Left renal pelvis (tissue), 4 donors: ENCODE measurements around the gene IFT81. TPM values are rescaled to one million over a fixed set of nuclear protein-coding genes. Genes with fewer than 3 reads are reported as not detected.
"Not testable (repeated sequence)": the region's sequence is repeated elsewhere in the genome, so short reads cannot be mapped to it uniquely, and the experiment has no call there.

Source experiments
- DNase-seq, 4 donors: peaks; one replicate each; pipeline ENCODE4 v3.0.0-alpha.2; 2013; ENCODE audit warnings: low read depth in 4 of 4, low spot score in 3 of 4
- polyA plus RNA-seq, 4 donors: library from polyadenylated mRNA; unstranded; fragments of 120-200 nt; gene quantifications; one replicate each; pipeline ENCODE4 v1.2.1, GENCODE V29; 2013; ENCODE audit not compliant: insufficient read length in 4 of 4

The IFT81 gene
- polyA plus RNA-seq, 4 donors: 26.6 to 60.4 (median 49.5) TPM

- peak in 2 of 4 donors; percentile 37 to 48 for DNase-seq
These were observed 75.4 kb downstream of the IFT81 start for GRCh38 chr12:110199339-110200123.

GRCh38 chr12:110200124-110200417, 75.9 kb downstream of the IFT81 start:
- no peak for DNase-seq

GRCh38 chr12:110201995-110202394, 77.8 kb downstream of the IFT81 start:
- no peak for DNase-seq

GRCh38 chr12:110203546-110203945, 79.4 kb downstream of the IFT81 start:
- DNase-seq: no peak

GRCh38 chr12:110205931-110206330, 81.8 kb downstream of the IFT81 start:
- no peak for DNase-seq

- DNase-seq: not testable (repeated sequence)
These were observed 87.7 kb downstream of the IFT81 start for GRCh38 chr12:110211639-110212536.

- DNase-seq: no peak
These were observed 94.0 kb downstream of the IFT81 start for GRCh38 chr12:110217996-110218674.

GRCh38 chr12:110222027-110222426, 97.9 kb downstream of the IFT81 start:
- DNase-seq: no peak

GRCh38 chr12:110222433-110222832, 98.3 kb downstream of the IFT81 start:
- no peak for DNase-seq

GRCh38 chr12:110223777-110224378, 99.7 kb downstream of the IFT81 start:
- no peak for DNase-seq

GRCh38 chr12:110224379-110225304, 100.5 kb downstream of the IFT81 start:
- DNase-seq: no peak

- DNase-seq: no peak
These were observed 103.0 kb downstream of the IFT81 start for GRCh38 chr12:110227138-110227537.

GRCh38 chr12:110228348-110228747, 104.2 kb downstream of the IFT81 start:
- DNase-seq: not testable (repeated sequence)

- no peak for DNase-seq
These were observed 104.6 kb downstream of the IFT81 start for GRCh38 chr12:110228756-110229155.

GRCh38 chr12:110229409-110229808, 105.3 kb downstream of the IFT81 start:
- no peak for DNase-seq

- DNase-seq: no peak
These were observed 106.5 kb downstream of the IFT81 start for GRCh38 chr12:110230655-110231054.

GRCh38 chr12:110233212-110233903, 109.2 kb downstream of the IFT81 start:
- DNase-seq: no peak

- no peak for DNase-seq
These were observed 110.2 kb downstream of the IFT81 start for GRCh38 chr12:110234331-110234751.

- DNase-seq: no peak
These were observed 110.6 kb downstream of the IFT81 start for GRCh38 chr12:110234755-110235154.
